HepG2 (cell line): ENCODE measurements around the gene OCLN. TPM values are rescaled to one million over a fixed set of nuclear protein-coding genes. Genes with fewer than 3 reads are reported as not detected.

Experiments used
- ELF3 ChIP-seq: IDR thresholded peaks from 2 replicates; pipeline ENCODE4 v1.6.1; 2016; ENCODE audit warnings: missing genetic modification reagents, missing compliant biosample characterization
- EP300 ChIP-seq, 3 experiments: sonication (generic) in 1 of 3; formaldehyde crosslinking in 1 of 3; IDR thresholded peaks; 2 replicates each; pipeline versions ENCODE4 v1.5.1 to v1.6.1; 2011 to 2020; ENCODE audit warnings: low read depth in 2 of 3, low read length in 2 of 3, borderline replicate concordance in 1 of 3, improper control_type of control experiment in 1 of 3, mild to moderate bottlenecking in 1 of 3, missing genetic modification reagents in 1 of 3, moderate library complexity in 1 of 3
- FOXP1 ChIP-seq, 2 experiments: fragments of 450-650 bp in 1 of 2; IDR thresholded peaks; 2 replicates each; pipeline ENCODE4 v1.6.1; 2017 to 2018; ENCODE audit warnings: antibody characterized with exemption in 1 of 2
- IRX3 ChIP-seq: sonication (generic); formaldehyde crosslinking; IDR thresholded peaks from 2 replicates; pipeline ENCODE4 v1.8.1; 2023; ENCODE audit warnings: mild to moderate bottlenecking, low read depth, missing genetic modification reagents, borderline replicate concordance
- SRF ChIP-seq: IDR thresholded peaks from 2 replicates; pipeline ENCODE4 v1.6.1; 2011; ENCODE audit warnings: mild to moderate bottlenecking, low read depth, low read length, moderate library complexity
- ZNF101 ChIP-seq: sonication (generic); formaldehyde crosslinking; IDR thresholded peaks from 2 replicates; pipeline ENCODE4 v1.4.0; 2020; ENCODE audit warnings: mild to moderate bottlenecking, low read depth, missing genetic modification reagents, borderline replicate concordance
- ZNF333 ChIP-seq: sonication (generic); formaldehyde crosslinking; IDR thresholded peaks from 2 replicates; pipeline ENCODE4 v1.4.0; 2020; ENCODE audit warnings: mild to moderate bottlenecking, missing genetic modification reagents, borderline replicate concordance
- ZNF720 ChIP-seq: sonication (generic); formaldehyde crosslinking; IDR thresholded peaks from 2 replicates; pipeline ENCODE4 v1.4.0; 2020; ENCODE audit warnings: missing genetic modification reagents
- polyA plus RNA-seq, 8 experiments: library from polyadenylated mRNA; depleted of rRNA in 3 of 8; stranded (reverse) in 7 of 8; unstranded in 1 of 8; fragments of >200 nt; fragmentation: Illumina TruSeq in 4 of 8; extraction: Trizol in 4 of 8; gene quantifications; 2 replicates each; pipeline versions ENCODE4 v1.2.1 to v1.2.3, GENCODE V29; 2011 to 2016; ENCODE audit warnings: low read depth in 4 of 8, missing spikeins in 1 of 8, mixed read lengths in 1 of 8; ENCODE audit not compliant: insufficient read depth in 1 of 8
- total RNA-seq, 5 experiments: library from RNA; depleted of rRNA; stranded (reverse); fragments of >200 nt; fragmentation: Illumina TruSeq; extraction: Trizol; gene quantifications; 2 replicates each; pipeline ENCODE4 v1.2.3, GENCODE V29; 2016; ENCODE audit warnings: low read depth in 1 of 5
- TF ChIP-seq, protein P1 (sequence below): sonication (generic); formaldehyde crosslinking; IDR thresholded peaks from 2 replicates; pipeline ENCODE4 v1.4.0; 2020; ENCODE audit warnings: missing genetic modification reagents, borderline replicate concordance
- TF ChIP-seq, protein P2 (sequence below): sonication (generic); formaldehyde crosslinking; IDR thresholded peaks from 2 replicates; pipeline ENCODE4 v1.4.0; 2020; ENCODE audit warnings: missing genetic modification reagents
- TF ChIP-seq, protein P3 (sequence below), 2 experiments: sonication (generic) in 1 of 2; formaldehyde crosslinking in 1 of 2; IDR thresholded peaks; 2 replicates each; pipeline versions ENCODE4 v1.5.1 to v1.6.1; 2011 to 2020; ENCODE audit warnings: borderline replicate concordance in 1 of 2, low read depth in 1 of 2, low read length in 1 of 2, mild to moderate bottlenecking in 1 of 2, missing genetic modification reagents in 1 of 2, moderate library complexity in 1 of 2
- TF ChIP-seq, protein P4 (sequence below): sonication (generic); formaldehyde crosslinking; IDR thresholded peaks from 2 replicates; pipeline ENCODE4 v1.8.0; 2022; ENCODE audit warnings: low read depth, missing genetic modification reagents
- TF ChIP-seq, protein P5 (sequence below): IDR thresholded peaks from 2 replicates; pipeline ENCODE4 v1.4.0; 2020; ENCODE audit warnings: mild to moderate bottlenecking, missing genetic modification reagents

The OCLN gene
- total and polyA plus RNA-seq, 2 of the 13 experiments (the other 11 are each of a cell fraction or from before 2014, with no cell fraction given): 24.1 to 34.8 TPM

DNA sequence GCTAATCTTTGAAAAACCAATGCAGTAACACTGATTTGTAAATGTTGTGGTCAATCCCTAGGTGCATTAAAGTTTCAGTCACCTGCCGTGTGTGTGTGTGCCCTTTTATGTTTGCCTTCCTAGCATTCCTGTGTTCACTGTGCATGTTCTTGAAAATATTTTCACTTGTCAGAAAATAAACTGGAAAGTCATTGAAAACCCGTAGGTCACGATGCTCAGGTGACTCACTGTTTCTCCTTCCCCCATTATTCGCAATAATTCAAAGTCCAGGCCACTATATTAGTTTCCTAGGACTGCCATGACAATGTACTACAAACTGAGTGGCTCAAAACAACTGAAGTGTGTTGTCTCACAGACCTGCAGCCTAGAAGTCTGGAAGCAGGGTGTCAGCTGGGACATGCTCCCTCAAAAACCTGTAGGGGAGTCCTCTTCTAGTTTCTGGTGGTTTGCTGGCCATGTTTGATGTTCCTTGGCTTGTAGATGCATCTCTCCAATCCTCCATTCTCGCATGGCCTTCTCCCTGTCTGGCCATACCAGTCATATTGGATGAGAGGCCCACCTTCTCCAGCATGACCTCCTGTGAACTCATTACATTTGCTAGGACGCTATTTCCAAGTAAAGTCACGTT lies 48.3 kb upstream of the OCLN start (continued):
- TF ChIP-seq, protein P1, sequence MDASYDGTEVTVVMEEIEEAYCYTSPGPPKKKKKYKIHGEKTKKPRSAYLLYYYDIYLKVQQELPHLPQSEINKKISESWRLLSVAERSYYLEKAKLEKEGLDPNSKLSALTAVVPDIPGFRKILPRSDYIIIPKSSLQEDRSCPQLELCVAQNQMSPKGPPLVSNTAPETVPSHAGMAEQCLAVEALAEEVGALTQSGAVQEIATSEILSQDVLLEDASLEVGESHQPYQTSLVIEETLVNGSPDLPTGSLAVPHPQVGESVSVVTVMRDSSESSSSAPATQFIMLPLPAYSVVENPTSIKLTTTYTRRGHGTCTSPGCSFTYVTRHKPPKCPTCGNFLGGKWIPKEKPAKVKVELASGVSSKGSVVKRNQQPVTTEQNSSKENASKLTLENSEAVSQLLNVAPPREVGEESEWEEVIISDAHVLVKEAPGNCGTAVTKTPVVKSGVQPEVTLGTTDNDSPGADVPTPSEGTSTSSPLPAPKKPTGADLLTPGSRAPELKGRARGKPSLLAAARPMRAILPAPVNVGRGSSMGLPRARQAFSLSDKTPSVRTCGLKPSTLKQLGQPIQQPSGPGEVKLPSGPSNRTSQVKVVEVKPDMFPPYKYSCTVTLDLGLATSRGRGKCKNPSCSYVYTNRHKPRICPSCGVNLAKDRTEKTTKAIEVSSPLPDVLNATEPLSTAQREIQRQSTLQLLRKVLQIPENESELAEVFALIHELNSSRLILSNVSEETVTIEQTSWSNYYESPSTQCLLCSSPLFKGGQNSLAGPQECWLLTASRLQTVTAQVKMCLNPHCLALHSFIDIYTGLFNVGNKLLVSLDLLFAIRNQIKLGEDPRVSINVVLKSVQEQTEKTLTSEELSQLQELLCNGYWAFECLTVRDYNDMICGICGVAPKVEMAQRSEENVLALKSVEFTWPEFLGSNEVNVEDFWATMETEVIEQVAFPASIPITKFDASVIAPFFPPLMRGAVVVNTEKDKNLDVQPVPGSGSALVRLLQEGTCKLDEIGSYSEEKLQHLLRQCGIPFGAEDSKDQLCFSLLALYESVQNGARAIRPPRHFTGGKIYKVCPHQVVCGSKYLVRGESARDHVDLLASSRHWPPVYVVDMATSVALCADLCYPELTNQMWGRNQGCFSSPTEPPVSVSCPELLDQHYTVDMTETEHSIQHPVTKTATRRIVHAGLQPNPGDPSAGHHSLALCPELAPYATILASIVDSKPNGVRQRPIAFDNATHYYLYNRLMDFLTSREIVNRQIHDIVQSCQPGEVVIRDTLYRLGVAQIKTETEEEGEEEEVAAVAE (CRISPR knock-in tag): no peak
- TF ChIP-seq IRX3 (CRISPR knock-in tag): 0 out of 2 replicates have a peak, but pooled peaks have one; percentile 68
- peak; percentile 63; the same call in 1 of the 2 replicates for TF ChIP-seq FOXP1 (IDR thresholded peaks at IDR 0.05)
- peak; percentile 86 for TF ChIP-seq FOXP1 (CRISPR knock-in tag; IDR thresholded peaks at IDR 0.05)
- TF ChIP-seq ZNF333 (CRISPR knock-in tag): no peak
- no peak for TF ChIP-seq SRF
- TF ChIP-seq ZNF101 (CRISPR knock-in tag): no peak
- TF ChIP-seq, protein P2, sequence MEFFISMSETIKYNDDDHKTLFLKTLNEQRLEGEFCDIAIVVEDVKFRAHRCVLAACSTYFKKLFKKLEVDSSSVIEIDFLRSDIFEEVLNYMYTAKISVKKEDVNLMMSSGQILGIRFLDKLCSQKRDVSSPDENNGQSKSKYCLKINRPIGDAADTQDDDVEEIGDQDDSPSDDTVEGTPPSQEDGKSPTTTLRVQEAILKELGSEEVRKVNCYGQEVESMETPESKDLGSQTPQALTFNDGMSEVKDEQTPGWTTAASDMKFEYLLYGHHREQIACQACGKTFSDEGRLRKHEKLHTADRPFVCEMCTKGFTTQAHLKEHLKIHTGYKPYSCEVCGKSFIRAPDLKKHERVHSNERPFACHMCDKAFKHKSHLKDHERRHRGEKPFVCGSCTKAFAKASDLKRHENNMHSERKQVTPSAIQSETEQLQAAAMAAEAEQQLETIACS (CRISPR knock-in tag): no peak
- no peak for TF ChIP-seq ZNF720
- TF ChIP-seq, protein P3, sequence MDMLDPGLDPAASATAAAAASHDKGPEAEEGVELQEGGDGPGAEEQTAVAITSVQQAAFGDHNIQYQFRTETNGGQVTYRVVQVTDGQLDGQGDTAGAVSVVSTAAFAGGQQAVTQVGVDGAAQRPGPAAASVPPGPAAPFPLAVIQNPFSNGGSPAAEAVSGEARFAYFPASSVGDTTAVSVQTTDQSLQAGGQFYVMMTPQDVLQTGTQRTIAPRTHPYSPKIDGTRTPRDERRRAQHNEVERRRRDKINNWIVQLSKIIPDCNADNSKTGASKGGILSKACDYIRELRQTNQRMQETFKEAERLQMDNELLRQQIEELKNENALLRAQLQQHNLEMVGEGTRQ (IDR thresholded peaks at IDR 0.05; ENCODE audit: low read depth, low read length): peak; percentile 25; the same call in 1 of the 2 replicates
- TF ChIP-seq, protein P3 (CRISPR knock-in tag; IDR thresholded peaks at IDR 0.05; ENCODE audit: borderline replicate concordance): no peak
- TF ChIP-seq, protein P4, sequence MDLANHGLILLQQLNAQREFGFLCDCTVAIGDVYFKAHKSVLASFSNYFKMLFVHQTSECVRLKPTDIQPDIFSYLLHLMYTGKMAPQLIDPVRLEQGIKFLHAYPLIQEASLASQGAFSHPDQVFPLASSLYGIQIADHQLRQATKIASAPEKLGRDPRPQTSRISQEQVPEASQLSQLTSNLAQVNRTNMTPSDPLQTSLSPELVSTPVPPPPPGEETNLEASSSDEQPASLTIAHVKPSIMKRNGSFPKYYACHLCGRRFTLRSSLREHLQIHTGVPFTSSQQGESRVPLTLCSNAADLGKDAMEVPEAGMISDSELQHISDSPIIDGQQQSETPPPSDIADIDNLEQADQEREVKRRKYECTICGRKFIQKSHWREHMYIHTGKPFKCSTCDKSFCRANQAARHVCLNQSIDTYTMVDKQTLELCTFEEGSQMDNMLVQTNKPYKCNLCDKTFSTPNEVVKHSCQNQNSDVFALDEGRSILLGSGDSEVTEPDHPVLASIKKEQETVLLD (CRISPR knock-in tag): no peak
- TF ChIP-seq, protein P5, sequence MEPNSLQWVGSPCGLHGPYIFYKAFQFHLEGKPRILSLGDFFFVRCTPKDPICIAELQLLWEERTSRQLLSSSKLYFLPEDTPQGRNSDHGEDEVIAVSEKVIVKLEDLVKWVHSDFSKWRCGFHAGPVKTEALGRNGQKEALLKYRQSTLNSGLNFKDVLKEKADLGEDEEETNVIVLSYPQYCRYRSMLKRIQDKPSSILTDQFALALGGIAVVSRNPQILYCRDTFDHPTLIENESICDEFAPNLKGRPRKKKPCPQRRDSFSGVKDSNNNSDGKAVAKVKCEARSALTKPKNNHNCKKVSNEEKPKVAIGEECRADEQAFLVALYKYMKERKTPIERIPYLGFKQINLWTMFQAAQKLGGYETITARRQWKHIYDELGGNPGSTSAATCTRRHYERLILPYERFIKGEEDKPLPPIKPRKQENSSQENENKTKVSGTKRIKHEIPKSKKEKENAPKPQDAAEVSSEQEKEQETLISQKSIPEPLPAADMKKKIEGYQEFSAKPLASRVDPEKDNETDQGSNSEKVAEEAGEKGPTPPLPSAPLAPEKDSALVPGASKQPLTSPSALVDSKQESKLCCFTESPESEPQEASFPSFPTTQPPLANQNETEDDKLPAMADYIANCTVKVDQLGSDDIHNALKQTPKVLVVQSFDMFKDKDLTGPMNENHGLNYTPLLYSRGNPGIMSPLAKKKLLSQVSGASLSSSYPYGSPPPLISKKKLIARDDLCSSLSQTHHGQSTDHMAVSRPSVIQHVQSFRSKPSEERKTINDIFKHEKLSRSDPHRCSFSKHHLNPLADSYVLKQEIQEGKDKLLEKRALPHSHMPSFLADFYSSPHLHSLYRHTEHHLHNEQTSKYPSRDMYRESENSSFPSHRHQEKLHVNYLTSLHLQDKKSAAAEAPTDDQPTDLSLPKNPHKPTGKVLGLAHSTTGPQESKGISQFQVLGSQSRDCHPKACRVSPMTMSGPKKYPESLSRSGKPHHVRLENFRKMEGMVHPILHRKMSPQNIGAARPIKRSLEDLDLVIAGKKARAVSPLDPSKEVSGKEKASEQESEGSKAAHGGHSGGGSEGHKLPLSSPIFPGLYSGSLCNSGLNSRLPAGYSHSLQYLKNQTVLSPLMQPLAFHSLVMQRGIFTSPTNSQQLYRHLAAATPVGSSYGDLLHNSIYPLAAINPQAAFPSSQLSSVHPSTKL: peak; percentile 91
- TF ChIP-seq EP300 (IDR thresholded peaks at IDR 0.05; ENCODE audit: low read depth in 2 of 2, low read length in 2 of 2): peak; percentile 64 to 74; a peak in 3 of 4 replicates
- TF ChIP-seq EP300 (CRISPR knock-in tag; IDR thresholded peaks at IDR 0.05; ENCODE audit: borderline replicate concordance): no peak; the same call in 1 of the 2 replicates
- peak; percentile 75 for TF ChIP-seq ELF3 (CRISPR knock-in tag)
